T-cell (primary cell): ENCODE data around the gene MAPK14. TPM values are rescaled to one million over a fixed set of nuclear protein-coding genes. Genes with fewer than 3 reads are reported as not detected.

ENCODE experiments used
- ATAC-seq, 4 experiments: fragments of 200-7000 bp in 3 of 4; fragments of 150-1000 bp in 1 of 4; cut with Tn5 transposase; replicated peaks in 1 of 4; 1 replicate in 3 of 4; 2 replicates in 1 of 4; pipeline ENCODE4 v1.10.0; 2021; ENCODE audit warnings: moderate library complexity in 3 of 4, mild to moderate bottlenecking in 2 of 4, moderate number of reproducible peaks in 1 of 4
- CTCF ChIA-PET, 2 donors: fragments of 300-600 bp; sonication (Branson Sonifier 250); formaldehyde crosslinking; loops; one replicate each; lab custom pipeline; 2022; ENCODE audit warnings: antibody characterized with exemption in 2 of 2; lab: Charles Lee
- POLR2A ChIA-PET, 2 donors: fragments of 300-600 bp; sonication (Branson Sonifier 250); formaldehyde crosslinking; loops; one replicate each; lab custom pipeline; 2022; ENCODE audit warnings: antibody characterized with exemption in 2 of 2; lab: Charles Lee
- DNase-seq, 35 experiments: peaks; one replicate each; pipeline versions ENCODE4 v3.0.0 to v3.0.0-alpha.2; 2013 to 2023
- H3K27ac ChIP-seq: one replicate; pipeline ENCODE4 v1.5.1; 2013; ENCODE audit warnings: low read length
- H3K27me3 ChIP-seq, 2 experiments: replicated peaks in 1 of 2; 1 replicate in 1 of 2; 2 replicates in 1 of 2; pipeline versions ENCODE4 v1.6.1 to v1.7.0; 2013; ENCODE audit warnings: low read length in 1 of 2, mixed read lengths in 1 of 2; ENCODE audit not compliant: control insufficient read depth in 2 of 2, insufficient read depth in 2 of 2; ENCODE audit errors: extremely low read depth in 1 of 2
- H3K36me3 ChIP-seq, 2 donors: 1 replicate in 1 of 2; 2 replicates in 1 of 2; pipeline versions ENCODE4 v1.6.1 to v1.7.0; 2013; ENCODE audit warnings: low read length in 1 of 2; ENCODE audit not compliant: control insufficient read depth in 2 of 2, insufficient read depth in 1 of 2; ENCODE audit errors: extremely low read depth in 1 of 2
- H3K4me1 ChIP-seq, 2 experiments: 1 replicate in 1 of 2; 2 replicates in 1 of 2; pipeline versions ENCODE4 v1.6.1 to v1.7.0; 2013; ENCODE audit warnings: low read length in 2 of 2, mixed read lengths in 1 of 2; ENCODE audit not compliant: insufficient read depth in 2 of 2, control insufficient read depth in 1 of 2; ENCODE audit errors: extremely low read depth in 1 of 2
- H3K4me3 ChIP-seq, 2 donors: 1 replicate in 1 of 2; 2 replicates in 1 of 2; pipeline versions ENCODE4 v1.5.1 to v1.7.0; 2013; ENCODE audit warnings: mild to moderate bottlenecking in 2 of 2, low read length in 1 of 2, moderate library complexity in 1 of 2; ENCODE audit not compliant: control insufficient read depth in 1 of 2; ENCODE audit errors: extremely low read depth in 1 of 2
- H3K9me3 ChIP-seq: 2 replicates; pipeline ENCODE4 v1.7.0; 2013
- H3K27ac Mint-ChIP-seq, 2 donors: one replicate each; pipeline ENCODE4 v1.8.0; 2020 to 2021; ENCODE audit warnings: mild to moderate bottlenecking in 2 of 2, mixed read lengths in 2 of 2
- H3K27me3 Mint-ChIP-seq, 2 donors: one replicate each; pipeline ENCODE4 v1.8.0; 2021 to 2022; ENCODE audit warnings: mixed read lengths in 2 of 2
- H3K36me3 Mint-ChIP-seq: one replicate; pipeline ENCODE4 v1.8.0; 2021; ENCODE audit warnings: mixed read lengths
- H3K4me1 Mint-ChIP-seq, 3 donors: one replicate each; pipeline ENCODE4 v1.8.0; 2020 to 2022; ENCODE audit warnings: mixed read lengths in 3 of 3, mild to moderate bottlenecking in 1 of 3
- H3K4me3 Mint-ChIP-seq, 3 donors: one replicate each; pipeline ENCODE4 v1.8.0; 2020 to 2022; ENCODE audit warnings: mild to moderate bottlenecking in 3 of 3, mixed read lengths in 3 of 3, moderate library complexity in 3 of 3
- H3K9me3 Mint-ChIP-seq, 3 donors: one replicate each; pipeline ENCODE4 v1.8.0; 2020 to 2022; ENCODE audit warnings: mixed read lengths in 3 of 3
- WGBS: methylation state at CpG from one replicate; pipeline ENCODE4 v1.1.5; 2013; ENCODE audit warnings: missing lambda C conversion rate; ENCODE audit not compliant: insufficient coverage; 5-methylcytosine and 5-hydroxymethylcytosine counted together
- total RNA-seq, 35 experiments: library from RNA in 6 of 35; stranded (reverse) in 6 of 35; fragments of 120-200 nt in 1 of 35; gene quantifications; one replicate each; pipeline versions ENCODE4 v1.2.1 to v1.2.4 and lab custom pipeline; 2013 to 2026

Gene MAPK14
- total RNA-seq, 5 donors from 2014 or later (not counting 1 experiment from before 2014, with no cell fraction given): 49.3 to 64.5 (median 60.3) TPM

DNA sequence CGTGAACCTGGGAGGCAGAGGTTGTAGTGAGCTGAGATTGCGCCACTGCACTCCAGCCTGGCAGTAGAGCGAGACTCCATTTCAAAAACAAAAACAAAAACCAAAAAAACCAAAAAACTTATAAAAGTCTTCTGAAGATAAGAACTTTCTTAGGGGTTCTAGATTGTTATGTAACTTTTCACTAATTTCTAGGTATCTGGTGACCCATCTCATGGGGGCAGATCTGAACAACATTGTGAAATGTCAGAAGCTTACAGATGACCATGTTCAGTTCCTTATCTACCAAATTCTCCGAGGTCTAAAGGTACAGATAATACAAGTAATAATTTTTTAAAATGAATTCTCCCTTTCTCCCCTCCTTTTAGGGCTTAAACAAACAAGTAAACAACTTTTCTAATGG is 45.1 kb downstream of the MAPK14 start:
- H3K4me1 Mint-ChIP-seq: peaks cover 25 to 45% (median 44%) of the 10 kb centered on the region in 3 donors
- H3K27ac ChIP-seq: no peak overlapping the region
- POLR2A ChIA-PET: interaction anchor here in 1 of 2 donors (0.5 kb wide), 1 partner anchor 529 kb away, joined by 10 read pairs; no protein-coding TSS in a partner anchor
- H3K27me3 Mint-ChIP-seq: no peaks in the 10 kb centered on the region
- CTCF ChIA-PET: interaction anchor here (0.6 to 1.5 kb wide), 2 partner anchors 40 to 44 kb away, joined by 3 read pairs; no protein-coding TSS in a partner anchor
- ATAC-seq: no peak
- no peak for DNase-seq
- no peaks in the 10 kb centered on the region for H3K4me1 ChIP-seq
- H3K9me3 ChIP-seq: no peaks in the 10 kb centered on the region
- no peak overlapping the region for H3K4me3 Mint-ChIP-seq
- no peaks in the 10 kb centered on the region for H3K9me3 Mint-ChIP-seq
- peaks cover 30% of the 10 kb centered on the region for H3K36me3 Mint-ChIP-seq
- H3K4me3 ChIP-seq: no peak overlapping the region
- H3K27ac Mint-ChIP-seq: no peak overlapping the region
- H3K27me3 ChIP-seq: no peaks in the 10 kb centered on the region
- H3K36me3 ChIP-seq: peaks cover 0 to 30% of the 10 kb centered on the region in 2 donors
- no CpG with 5 or more reads among the region's 4 CpGs for WGBS

- no peaks in the 10 kb centered on the region for H3K27me3 ChIP-seq
- Mint-ChIP-seq H3K4me1 (peaks cover 16 to 36% (median 35%) of the 10 kb centered on the region in 3 donors), H3K36me3 (peaks cover 29% of the 10 kb centered on the region), H3K27me3 (no peaks in the 10 kb centered on the region), H3K9me3 (no peaks in the 10 kb centered on the region), H3K4me3 (no peak overlapping the region), H3K27ac (peak overlapping the region; percentile 2 to 53)
- ATAC-seq: no peak
- no peak for DNase-seq
- no peaks in the 10 kb centered on the region for H3K9me3 ChIP-seq
- H3K27ac ChIP-seq: no peak overlapping the region
- no peak overlapping the region for H3K4me3 ChIP-seq
- ChIA-PET POLR2A (no interaction called here), CTCF (interaction anchor here (0.5 to 1.5 kb wide), 4 partner anchors 45 to 410 kb away, joined by 3 to 4 read pairs (median 4); no protein-coding TSS in a partner anchor)
- peaks cover 0 to 37% of the 10 kb centered on the region in 2 donors for H3K36me3 ChIP-seq
- no peaks in the 10 kb centered on the region for H3K4me1 ChIP-seq
Measured at GRCh38 chr6:36073587-36073986, 46.0 kb downstream of the MAPK14 start.

DNA sequence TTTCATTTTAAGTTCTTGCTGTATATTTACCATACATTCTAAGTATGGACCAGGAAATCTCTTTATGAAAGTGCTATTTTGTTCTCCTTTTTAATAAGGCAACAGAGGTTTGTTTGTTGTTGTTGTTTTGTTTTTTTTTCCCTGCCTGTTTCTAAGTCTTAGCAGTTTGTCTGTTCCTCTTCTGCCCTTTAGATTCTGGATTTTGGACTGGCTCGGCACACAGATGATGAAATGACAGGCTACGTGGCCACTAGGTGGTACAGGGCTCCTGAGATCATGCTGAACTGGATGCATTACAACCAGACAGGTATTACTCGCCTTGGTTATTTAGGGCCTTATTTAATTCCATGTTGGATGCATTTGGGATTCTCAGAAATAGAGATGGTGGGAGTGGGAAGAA is 48.0 kb downstream of the MAPK14 start:
- ChIA-PET POLR2A (no interaction called here), CTCF (no interaction called here)
- Mint-ChIP-seq H3K27ac (no peak overlapping the region), H3K4me3 (no peak overlapping the region), H3K9me3 (no peaks in the 10 kb centered on the region), H3K27me3 (no peaks in the 10 kb centered on the region), H3K36me3 (peaks cover 49% of the 10 kb centered on the region), H3K4me1 (peaks cover 7 to 28% (median 24%) of the 10 kb centered on the region in 3 donors)
- peak in 16 of 35 experiments; percentile 7 to 44 (median 17) for DNase-seq
- peaks cover 0 to 53% of the 10 kb centered on the region in 2 donors for H3K36me3 ChIP-seq
- WGBS: 81% methylated on average over 2 of the region's 3 CpGs
- ATAC-seq: peak in 1 of 4 experiments; percentile 51
- no peak overlapping the region for H3K27ac ChIP-seq
- H3K27me3 ChIP-seq: no peaks in the 10 kb centered on the region
- H3K4me3 ChIP-seq: no peak overlapping the region
- H3K9me3 ChIP-seq: no peaks in the 10 kb centered on the region
- H3K4me1 ChIP-seq: no peaks in the 10 kb centered on the region

GRCh38 chr6:36076178-36077063 is 48.8 kb downstream of the MAPK14 start:
- Mint-ChIP-seq H3K27me3 (no peaks in the 10 kb centered on the region), H3K4me1 (peaks cover 7 to 28% (median 21%) of the 10 kb centered on the region in 3 donors), H3K9me3 (no peaks in the 10 kb centered on the region), H3K36me3 (peaks cover 56% of the 10 kb centered on the region), H3K4me3 (no peak overlapping the region), H3K27ac (peak overlapping the region in 1 of 2 donors; percentile 24)
- CTCF ChIA-PET: interaction anchor here (0.6 kb wide), 2 partner anchors 22 to 39 kb away, joined by 3 to 4 read pairs; no protein-coding TSS in a partner anchor
- peaks cover 0 to 57% of the 10 kb centered on the region in 2 donors for H3K36me3 ChIP-seq
- DNase-seq (no peak), ATAC-seq (no peak)
- H3K27ac ChIP-seq: no peak overlapping the region
- H3K4me3 ChIP-seq: no peak overlapping the region
- H3K27me3 ChIP-seq: no peaks in the 10 kb centered on the region
- POLR2A ChIA-PET: interaction anchor here in 1 of 2 donors (0.7 kb wide), 1 partner anchor 1895 kb away, joined by 3 read pairs; no protein-coding TSS in a partner anchor
- no CpG with 5 or more reads among the region's 3 CpGs for WGBS
- H3K4me1 ChIP-seq: no peaks in the 10 kb centered on the region
- peaks cover 4% of the 10 kb centered on the region for H3K9me3 ChIP-seq

GRCh38 chr6:36078159-36078558 is 50.6 kb downstream of the MAPK14 start:
- H3K27ac Mint-ChIP-seq: no peak overlapping the region
- H3K36me3 Mint-ChIP-seq: peaks cover 71% of the 10 kb centered on the region
- ChIA-PET POLR2A (interaction anchor here in 1 of 2 donors (1.0 kb wide), 1 partner anchor 15 kb away, joined by 3 read pairs; no protein-coding TSS in a partner anchor), CTCF (interaction anchor here in 1 of 2 donors (1.1 kb wide), 2 partner anchors 50 to 54 kb away, joined by 3 to 4 read pairs; no protein-coding TSS in a partner anchor)
- Histone ChIP-seq H3K36me3 (peaks cover under 1 to 70% of the 10 kb centered on the region in 2 donors), H3K4me3 (no peak overlapping the region), H3K4me1 (no peaks in the 10 kb centered on the region), H3K27ac (no peak overlapping the region), H3K27me3 (no peaks in the 10 kb centered on the region), H3K9me3 (peaks cover 6% of the 10 kb centered on the region)
- H3K4me3 Mint-ChIP-seq: no peak overlapping the region
- DNase-seq (no peak), ATAC-seq (no peak)
- 70% methylated on average over 2 of the region's 4 CpGs for WGBS
- no peaks in the 10 kb centered on the region for H3K9me3 Mint-ChIP-seq
- H3K4me1 Mint-ChIP-seq: peaks cover 0 to 18% (median 13%) of the 10 kb centered on the region in 3 donors
- H3K27me3 Mint-ChIP-seq: no peaks in the 10 kb centered on the region

DNA sequence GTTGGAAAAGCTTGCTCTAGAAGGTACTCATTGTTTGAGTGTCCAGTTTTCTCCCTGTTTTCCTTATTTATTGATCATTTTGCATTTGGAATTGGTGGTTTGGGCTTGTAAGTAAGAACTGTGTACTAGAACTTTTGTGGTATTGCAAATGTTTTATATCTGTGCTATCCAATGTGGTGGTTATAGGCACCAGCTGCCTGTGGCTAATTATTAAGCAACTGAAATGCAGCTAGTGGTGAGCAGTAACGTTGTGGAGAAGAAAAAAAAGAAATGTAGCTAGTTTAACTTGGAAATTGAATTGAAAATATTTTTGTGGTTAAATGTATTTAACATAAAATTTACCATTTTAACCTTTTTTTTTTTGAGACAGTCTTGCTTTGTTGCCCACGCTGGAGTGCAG is 52.0 kb downstream of the MAPK14 start:
- Histone ChIP-seq H3K9me3 (peaks cover 6% of the 10 kb centered on the region), H3K4me1 (no peaks in the 10 kb centered on the region), H3K27me3 (no peaks in the 10 kb centered on the region), H3K36me3 (peaks cover 7 to 76% of the 10 kb centered on the region in 2 donors), H3K27ac (no peak overlapping the region), H3K4me3 (no peak overlapping the region)
- Mint-ChIP-seq H3K9me3 (no peaks in the 10 kb centered on the region), H3K4me3 (no peak overlapping the region), H3K4me1 (peaks cover 0 to 15% (median 9%) of the 10 kb centered on the region in 3 donors), H3K27ac (peak overlapping the region in 1 of 2 donors; percentile 31), H3K36me3 (peaks cover 76% of the 10 kb centered on the region), H3K27me3 (no peaks in the 10 kb centered on the region)
- ATAC-seq (no peak), DNase-seq (no peak)
- ChIA-PET POLR2A (interaction anchor here in 1 of 2 donors (0.7 kb wide), 2 partner anchors 62 to 216 kb away, joined by 3 to 5 read pairs; no protein-coding TSS in a partner anchor), CTCF (interaction anchor here in 1 of 2 donors (0.7 to 1.0 kb wide), 2 partner anchors 9 to 15 kb away, joined by 3 read pairs; no protein-coding TSS in a partner anchor)
- WGBS: no CpG with 5 or more reads among the region's 2 CpGs
